HG02870 (cell line): Measurements from ENCODE around the gene SBF2.
"Not testable (repeated sequence)": the region's sequence is repeated elsewhere in the genome, so short reads cannot be mapped to it uniquely, and the experiment has no call there.

ENCODE experiments used
- ATAC-seq: cut with Tn5 transposase; IDR thresholded peaks from one replicate; pipeline ENCODE4 v1.9.1; 2021; ENCODE audit warnings: mild to moderate bottlenecking, moderate library complexity; ENCODE audit not compliant: unreplicated experiment

Gene SBF2

GRCh38 chr11:9923280-9923679, 370.7 kb downstream of the SBF2 start:
- ATAC-seq = no peak

GRCh38 chr11:9922806-9923205, 371.2 kb downstream of the SBF2 start:
- ATAC-seq = no peak

GRCh38 chr11:9916480-9916879, 377.5 kb downstream of the SBF2 start:
- ATAC-seq = no peak

GRCh38 chr11:9914064-9914463, 380.0 kb downstream of the SBF2 start:
- no peak for ATAC-seq

- ATAC-seq = no peak
These were observed 387.8 kb downstream of the SBF2 start for GRCh38 chr11:9905960-9906791.

GRCh38 chr11:9905501-9905951, 388.5 kb downstream of the SBF2 start:
- ATAC-seq = no peak

GRCh38 chr11:9903579-9903978, 390.4 kb downstream of the SBF2 start:
- no peak for ATAC-seq

- ATAC-seq = no peak
These were observed 392.1 kb downstream of the SBF2 start for GRCh38 chr11:9901943-9902342.

GRCh38 chr11:9900253-9900652, 393.8 kb downstream of the SBF2 start:
- not testable (repeated sequence) for ATAC-seq

GRCh38 chr11:9899676-9900075, 394.3 kb downstream of the SBF2 start:
- no peak for ATAC-seq

GRCh38 chr11:9896902-9897301, 397.1 kb downstream of the SBF2 start:
- no peak for ATAC-seq

- no peak for ATAC-seq
These were observed 399.0 kb downstream of the SBF2 start for GRCh38 chr11:9895006-9895405.

- ATAC-seq = no peak
These were observed 400.5 kb downstream of the SBF2 start for GRCh38 chr11:9893474-9893873.

GRCh38 chr11:9888938-9889337, 405.1 kb downstream of the SBF2 start:
- no peak for ATAC-seq

- no peak for ATAC-seq
These were observed 406.5 kb downstream of the SBF2 start for GRCh38 chr11:9887472-9887871.

GRCh38 chr11:9886595-9886994, 407.4 kb downstream of the SBF2 start:
- no peak for ATAC-seq

GRCh38 chr11:9884601-9885000, 409.4 kb downstream of the SBF2 start:
- ATAC-seq = no peak

- ATAC-seq = no peak
These were observed 413.4 kb downstream of the SBF2 start for GRCh38 chr11:9880657-9881056.

GRCh38 chr11:9878936-9879335, 415.1 kb downstream of the SBF2 start:
- ATAC-seq = no peak

- ATAC-seq = no peak
These were observed 417.7 kb downstream of the SBF2 start for GRCh38 chr11:9876331-9876730.

GRCh38 chr11:9875862-9876261, 418.2 kb downstream of the SBF2 start:
- no peak for ATAC-seq

- no peak for ATAC-seq
These were observed 418.6 kb downstream of the SBF2 start for GRCh38 chr11:9875399-9875798.

- no peak for ATAC-seq
These were observed 419.6 kb downstream of the SBF2 start for GRCh38 chr11:9874466-9874865.
